Osteoblast (primary cell): Measurements from ENCODE around the gene UBASH3A. TPM values are rescaled to one million over a fixed set of nuclear protein-coding genes. Genes with fewer than 3 reads are reported as not detected.

Source experiments
- DNase-seq: peaks from one replicate; pipeline ENCODE4 v3.0.0; 2011; ENCODE audit warnings: low spot score, mixed read lengths; ENCODE audit not compliant: insufficient read length; ENCODE audit errors: missing footprints
- H2AFZ ChIP-seq: 2 replicates; pipeline ENCODE4 v1.6.0; 2011; ENCODE audit warnings: mild to moderate bottlenecking, low read length
- H3K27ac ChIP-seq: 2 replicates; pipeline ENCODE4 v1.5.1; 2011; ENCODE audit warnings: mild to moderate bottlenecking, low read depth, low read length, moderate library complexity
- H3K27me3 ChIP-seq: 2 replicates; pipeline ENCODE4 v1.6.0; 2012; ENCODE audit warnings: mild to moderate bottlenecking, control low read depth, inconsistent platforms, low read length, moderate library complexity; ENCODE audit not compliant: insufficient read depth
- H3K36me3 ChIP-seq: 2 replicates; pipeline ENCODE4 v1.5.1; 2011; ENCODE audit warnings: mild to moderate bottlenecking, low read length, control low read depth, moderate library complexity; ENCODE audit not compliant: insufficient read depth
- H3K4me1 ChIP-seq: 2 replicates; pipeline ENCODE4 v1.5.1; 2011; ENCODE audit warnings: mild to moderate bottlenecking, low read length, control low read depth, moderate library complexity; ENCODE audit not compliant: insufficient read depth
- H3K4me2 ChIP-seq: 2 replicates; pipeline ENCODE4 v1.6.0; 2011; ENCODE audit warnings: mild to moderate bottlenecking, low read length; ENCODE audit not compliant: insufficient read depth
- H3K4me3 ChIP-seq: fragments of 200-600 bp; sonication (generic); 3 replicates; pipeline ENCODE4 v1.5.1; 2012; ENCODE audit warnings: mild to moderate bottlenecking, low read length, inconsistent platforms; ENCODE audit not compliant: insufficient read depth
- H3K79me2 ChIP-seq: 2 replicates; pipeline ENCODE4 v1.6.0; 2012; ENCODE audit warnings: mild to moderate bottlenecking, low read length, control low read depth, inconsistent platforms; ENCODE audit not compliant: insufficient read depth
- H3K9me3 ChIP-seq: 2 replicates; pipeline ENCODE4 v1.5.1; 2011; ENCODE audit warnings: low read depth, low read length, control low read depth
- H4K20me1 ChIP-seq: 2 replicates; pipeline ENCODE4 v1.6.0; 2012; ENCODE audit warnings: mild to moderate bottlenecking, low read length, control low read depth; ENCODE audit not compliant: insufficient read depth
- CTCF ChIP-seq: IDR thresholded peaks from 2 replicates; pipeline ENCODE4 v1.5.1; 2011; ENCODE audit warnings: mild to moderate bottlenecking, low read depth, low read length, moderate library complexity; ENCODE audit errors: extremely low read depth
- total RNA-seq: library from RNA; depleted of rRNA; stranded (reverse); fragments of >200 nt; gene quantifications from 2 replicates; pipeline ENCODE4 v1.2.3, GENCODE V29; 2012

The UBASH3A gene
- total RNA-seq, 1 donor = not detected

GRCh38 chr21:42413500-42413899 is 9.8 kb downstream of the UBASH3A start:
- Histone ChIP-seq H3K36me3 (no peaks in the 10 kb centered on the region), H4K20me1 (no peaks in the 10 kb centered on the region), H3K4me1 (no peaks in the 10 kb centered on the region), H3K79me2 (no peaks in the 10 kb centered on the region), H3K4me2 (no peak overlapping the region), H3K27ac (no peak overlapping the region), H3K27me3 (peaks cover 12% of the 10 kb centered on the region), H3K4me3 (no peak overlapping the region), H2AFZ (no peak overlapping the region), H3K9me3 (no peaks in the 10 kb centered on the region)
- TF ChIP-seq CTCF = no peak
- DNase-seq = no peak

- no peaks in the 10 kb centered on the region for H4K20me1 ChIP-seq
- H3K4me3 ChIP-seq = no peak overlapping the region
- no peak overlapping the region for H2AFZ ChIP-seq
- no peaks in the 10 kb centered on the region for H3K36me3 ChIP-seq
- H3K4me1 ChIP-seq = no peaks in the 10 kb centered on the region
- no peak overlapping the region for H3K4me2 ChIP-seq
- DNase-seq = no peak
- H3K79me2 ChIP-seq = no peaks in the 10 kb centered on the region
- peaks cover 13% of the 10 kb centered on the region for H3K27me3 ChIP-seq
- no peaks in the 10 kb centered on the region for H3K9me3 ChIP-seq
- no peak for TF ChIP-seq CTCF
- no peak overlapping the region for H3K27ac ChIP-seq
These were observed 10.4 kb downstream of the UBASH3A start for GRCh38 chr21:42414066-42414465.

- no peak overlapping the region for H3K27ac ChIP-seq
- H3K36me3 ChIP-seq = no peaks in the 10 kb centered on the region
- H3K79me2 ChIP-seq = no peaks in the 10 kb centered on the region
- no peaks in the 10 kb centered on the region for H4K20me1 ChIP-seq
- H3K4me1 ChIP-seq = no peaks in the 10 kb centered on the region
- DNase-seq = no peak
- no peak for TF ChIP-seq CTCF
- no peak overlapping the region for H3K4me3 ChIP-seq
- H3K27me3 ChIP-seq = peaks cover 13% of the 10 kb centered on the region
- no peak overlapping the region for H3K4me2 ChIP-seq
- H2AFZ ChIP-seq = no peak overlapping the region
- H3K9me3 ChIP-seq = no peaks in the 10 kb centered on the region
These were observed 10.8 kb downstream of the UBASH3A start for GRCh38 chr21:42414553-42414927.

- no peak for TF ChIP-seq CTCF
- Histone ChIP-seq H3K79me2 (no peaks in the 10 kb centered on the region), H4K20me1 (no peaks in the 10 kb centered on the region), H3K27ac (no peak overlapping the region), H3K27me3 (peaks cover 13% of the 10 kb centered on the region), H3K4me3 (no peak overlapping the region), H3K4me2 (no peak overlapping the region), H3K36me3 (no peaks in the 10 kb centered on the region), H3K9me3 (no peaks in the 10 kb centered on the region), H2AFZ (no peak overlapping the region), H3K4me1 (no peaks in the 10 kb centered on the region)
- DNase-seq = no peak
These were observed 11.4 kb downstream of the UBASH3A start for GRCh38 chr21:42414928-42415769.
